Stimulated activated CD4-positive, alpha-beta T cell treated with anti-CD3 and anti-CD28 coated beads, Interleukin-2, amount 100 ng/mL, for 48 hours (primary cell): Measurements from ENCODE around the gene HPCAL1.

ENCODE experiments used
- DNase-seq, 2 donors: peaks; one replicate each; pipeline ENCODE4 v3.0.0-alpha.2; 2020

Gene HPCAL1

DNA sequence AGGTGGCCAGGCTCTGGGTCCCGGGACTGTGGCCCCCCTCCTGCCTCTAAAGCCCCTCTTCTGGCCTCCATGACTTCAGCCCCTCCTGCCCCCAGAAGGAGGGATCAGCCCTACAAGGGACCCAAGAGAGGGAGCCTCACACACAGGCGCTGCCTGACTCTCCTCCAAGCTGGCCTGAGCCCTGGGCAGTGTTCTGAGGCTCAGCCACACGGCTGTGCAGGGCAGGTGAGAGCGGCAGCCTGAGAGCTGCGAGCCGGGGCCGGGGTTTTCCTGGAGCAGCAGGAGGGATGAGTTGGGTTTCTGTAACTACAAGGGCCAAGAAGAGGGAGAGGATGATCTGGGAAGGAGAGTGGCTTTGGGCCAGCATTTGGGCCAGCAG is 70.1 kb downstream of the HPCAL1 start:
- no peak for DNase-seq

DNA sequence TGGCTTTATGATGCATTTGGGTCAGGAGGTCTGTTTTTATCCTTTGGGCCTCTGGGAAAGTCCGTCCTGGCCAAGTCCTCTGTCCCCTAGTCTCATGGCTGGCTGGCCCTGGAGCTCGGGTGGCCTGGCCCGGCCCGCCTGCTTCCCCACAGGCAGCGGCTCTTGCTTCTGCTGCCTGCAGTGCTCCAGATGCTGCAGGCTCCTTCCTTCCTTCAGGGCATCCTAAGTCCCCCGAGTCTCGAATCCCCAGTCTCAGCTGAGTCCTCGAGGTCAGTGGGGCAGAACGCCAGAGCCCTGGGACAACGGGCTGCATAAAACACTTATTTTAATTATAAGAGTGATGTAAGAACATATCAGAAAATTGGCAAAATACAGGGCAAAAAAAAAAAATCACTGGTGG is 71.2 kb downstream of the HPCAL1 start:
- DNase-seq = no peak

DNA sequence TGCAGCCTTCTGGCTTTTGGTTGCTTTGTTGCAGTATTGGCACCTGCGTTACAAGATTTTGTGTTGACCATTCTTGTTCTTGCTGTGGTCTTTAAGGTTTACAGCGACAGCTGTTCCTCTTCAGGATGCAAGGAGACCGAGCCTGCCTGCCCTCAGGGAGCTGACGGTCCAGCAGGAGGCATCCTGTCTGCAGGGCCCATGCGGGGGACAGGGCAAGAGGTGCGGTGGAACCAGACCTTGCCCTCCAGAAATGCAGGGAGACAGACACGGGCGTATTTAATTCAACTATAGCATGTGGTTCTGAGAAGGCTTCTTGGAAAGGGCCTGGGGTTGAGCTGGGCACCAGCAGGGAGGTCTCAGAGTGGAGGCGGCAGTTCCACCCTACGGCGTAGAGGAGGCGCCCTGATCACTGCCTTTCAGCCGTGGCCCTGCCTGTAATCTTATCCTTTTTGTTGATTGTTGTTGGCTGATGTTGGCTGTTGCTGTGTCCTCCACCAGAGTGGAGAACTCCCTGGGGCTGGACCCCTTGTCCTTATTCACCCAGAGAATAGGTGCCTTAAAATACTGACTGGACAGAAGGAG is 71.7 kb downstream of the HPCAL1 start:
- no peak for DNase-seq

DNA sequence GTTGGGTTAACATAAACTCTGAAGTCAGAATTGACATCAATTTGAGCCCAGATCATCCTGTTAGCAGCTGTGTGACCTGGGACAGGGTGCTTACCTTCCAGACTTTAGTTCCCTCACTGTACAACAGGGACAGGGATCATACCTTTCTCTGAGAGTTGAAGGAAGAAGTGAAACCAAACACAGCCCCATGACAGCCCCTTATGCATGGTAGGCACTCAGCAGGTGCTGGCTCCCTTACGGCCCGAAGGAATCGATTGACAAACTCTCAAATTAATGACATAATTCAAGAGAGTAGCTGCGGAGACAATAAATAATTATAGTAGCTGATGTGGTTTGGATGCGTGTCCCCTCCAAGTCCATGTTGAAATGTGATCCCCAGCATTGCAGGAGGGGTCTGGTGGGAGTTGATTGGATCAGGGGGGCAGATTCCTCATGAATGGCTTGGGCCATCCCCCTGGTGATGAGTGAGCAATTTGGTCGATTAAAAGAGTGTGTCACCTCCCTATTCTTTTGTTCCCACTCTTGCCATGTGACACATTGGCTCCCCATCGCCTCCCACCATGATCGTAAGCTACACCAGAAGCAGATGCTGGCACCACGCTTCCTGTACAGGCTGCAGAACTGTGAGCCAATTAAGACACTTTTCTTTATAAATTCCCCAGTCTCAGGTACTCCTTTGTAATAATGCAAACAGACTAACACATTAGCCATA is 73.0 kb downstream of the HPCAL1 start:
- no peak for DNase-seq

DNA sequence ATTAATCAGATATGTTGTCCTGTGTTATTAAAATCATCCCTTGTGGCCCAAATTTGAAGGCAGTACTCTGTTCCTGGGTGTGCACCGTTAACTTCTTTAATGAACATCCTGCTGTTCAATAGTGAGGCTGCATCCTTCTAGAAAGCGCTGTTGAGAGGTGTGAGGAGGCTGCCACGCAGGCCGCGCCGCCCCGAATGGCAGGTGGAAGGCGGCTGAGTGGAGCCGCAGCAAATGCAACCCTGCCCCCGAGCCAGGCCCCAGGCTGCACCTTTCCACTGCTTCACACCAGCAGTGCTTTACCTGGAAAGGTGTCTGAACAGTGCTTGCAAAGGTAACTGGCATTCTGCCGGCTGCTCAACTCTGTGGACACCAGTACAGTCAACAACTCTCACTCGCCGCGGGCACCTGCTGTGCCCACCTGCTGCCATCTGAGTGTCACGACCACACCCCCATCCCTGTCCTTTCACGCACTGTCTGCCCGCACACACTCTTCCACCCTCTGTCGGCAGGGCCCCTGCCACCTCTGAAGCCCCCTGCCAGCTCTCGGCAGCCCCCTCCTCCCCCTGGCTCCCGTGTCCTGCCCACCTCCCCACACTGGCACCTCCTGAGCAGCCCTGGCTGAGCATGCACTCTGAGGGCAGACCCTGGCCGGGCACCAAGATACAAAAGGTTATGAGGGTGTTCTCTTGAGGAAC is 74.5 kb downstream of the HPCAL1 start:
- DNase-seq = no peak

DNA sequence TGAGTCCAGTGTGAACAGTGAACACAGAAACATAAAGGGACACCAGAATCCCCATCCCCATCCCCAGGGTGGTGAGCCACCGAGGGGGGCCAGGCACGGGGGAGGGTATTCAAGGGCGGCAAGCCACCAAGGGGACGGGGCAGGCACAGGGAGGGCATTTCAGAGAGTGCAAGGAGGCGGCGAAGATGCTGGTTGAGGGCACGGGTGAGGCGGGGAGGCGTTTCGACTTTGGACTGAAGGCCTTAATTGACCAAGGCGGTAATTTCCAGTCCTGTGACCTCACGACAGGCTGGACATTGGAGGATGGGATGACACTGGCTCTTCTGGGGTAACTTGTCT is 75.0 kb downstream of the HPCAL1 start:
- no peak for DNase-seq

DNA sequence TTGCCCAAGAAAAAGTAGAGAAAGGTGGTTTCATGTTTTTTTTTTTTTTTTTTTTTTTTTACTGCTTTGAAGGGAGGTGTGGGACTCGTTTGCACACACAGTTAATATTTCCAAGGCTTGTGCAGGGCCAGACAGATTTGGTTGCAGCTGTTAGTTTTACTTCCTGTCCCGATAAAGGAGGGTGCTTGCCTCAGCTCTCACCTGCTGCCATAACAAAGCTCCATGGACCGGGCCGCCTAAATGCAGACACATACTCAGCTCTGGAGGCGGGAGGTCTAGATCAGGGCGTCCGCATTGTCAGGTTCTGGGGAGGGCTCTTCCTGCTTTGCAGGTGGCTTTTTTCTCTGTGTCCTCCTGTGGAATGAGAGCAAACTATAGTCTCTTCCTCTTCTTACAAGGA is 75.5 kb downstream of the HPCAL1 start:
- peak in 1 of 2 donors; percentile 12 for DNase-seq

DNA sequence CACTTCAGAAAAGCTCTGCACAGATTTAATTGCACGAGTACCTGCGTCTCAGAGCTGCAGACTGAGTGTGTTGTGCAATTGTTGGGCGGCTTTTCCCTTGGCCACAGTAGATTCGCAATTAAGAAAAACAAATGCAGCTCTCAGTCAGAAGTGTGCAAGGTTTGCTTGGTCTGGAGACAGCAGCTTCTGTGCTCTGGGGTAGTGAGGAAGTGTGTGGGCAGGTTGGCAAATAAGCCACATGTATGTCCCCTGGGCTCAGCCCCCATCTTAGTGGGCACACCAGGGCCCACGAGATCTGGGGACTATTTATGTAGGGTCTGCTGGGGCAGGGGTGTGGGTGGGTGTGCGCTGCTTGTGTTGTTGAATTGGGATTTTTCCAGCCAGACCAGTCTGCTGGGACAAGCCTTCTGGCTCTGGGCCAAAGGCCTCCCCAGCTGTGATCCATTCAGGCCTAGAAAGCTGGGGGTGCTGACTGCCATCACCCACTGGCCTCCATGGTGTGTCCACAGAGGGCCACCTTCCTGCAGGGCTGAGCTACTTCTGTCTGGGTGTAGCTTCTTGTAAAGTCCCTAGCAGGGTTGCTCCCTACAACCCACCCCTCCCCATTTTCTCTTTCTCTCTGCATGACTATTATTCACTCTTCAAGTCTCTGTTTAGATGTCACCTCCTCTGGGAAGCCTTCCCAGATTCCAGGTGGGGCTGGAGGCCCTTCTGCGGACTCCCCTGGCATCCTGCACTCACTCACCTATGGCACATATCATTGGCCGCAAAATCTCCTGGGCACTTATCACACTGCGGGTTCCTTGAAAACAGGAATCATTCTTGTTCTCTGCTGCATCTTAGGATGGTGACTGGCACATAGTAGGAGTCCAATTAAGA is 77.6 kb downstream of the HPCAL1 start:
- no peak for DNase-seq

DNA sequence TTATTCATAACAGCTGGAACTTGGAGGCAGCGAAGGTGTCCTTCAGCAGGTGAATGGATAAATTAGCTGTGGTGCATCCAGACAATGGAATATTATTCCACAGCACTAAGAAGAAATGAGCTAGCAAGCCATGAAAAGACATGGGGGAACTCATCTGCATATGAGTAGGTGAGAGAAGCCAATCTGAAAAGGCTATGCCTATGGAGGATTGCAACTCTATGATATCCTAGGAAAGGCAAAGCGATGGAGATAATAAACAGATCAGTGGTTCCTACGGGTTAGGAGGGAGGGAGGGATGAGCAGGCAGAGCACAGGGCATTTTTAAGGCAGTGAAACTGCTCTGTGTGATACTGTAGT is 79.3 kb downstream of the HPCAL1 start:
- DNase-seq = no peak

DNA sequence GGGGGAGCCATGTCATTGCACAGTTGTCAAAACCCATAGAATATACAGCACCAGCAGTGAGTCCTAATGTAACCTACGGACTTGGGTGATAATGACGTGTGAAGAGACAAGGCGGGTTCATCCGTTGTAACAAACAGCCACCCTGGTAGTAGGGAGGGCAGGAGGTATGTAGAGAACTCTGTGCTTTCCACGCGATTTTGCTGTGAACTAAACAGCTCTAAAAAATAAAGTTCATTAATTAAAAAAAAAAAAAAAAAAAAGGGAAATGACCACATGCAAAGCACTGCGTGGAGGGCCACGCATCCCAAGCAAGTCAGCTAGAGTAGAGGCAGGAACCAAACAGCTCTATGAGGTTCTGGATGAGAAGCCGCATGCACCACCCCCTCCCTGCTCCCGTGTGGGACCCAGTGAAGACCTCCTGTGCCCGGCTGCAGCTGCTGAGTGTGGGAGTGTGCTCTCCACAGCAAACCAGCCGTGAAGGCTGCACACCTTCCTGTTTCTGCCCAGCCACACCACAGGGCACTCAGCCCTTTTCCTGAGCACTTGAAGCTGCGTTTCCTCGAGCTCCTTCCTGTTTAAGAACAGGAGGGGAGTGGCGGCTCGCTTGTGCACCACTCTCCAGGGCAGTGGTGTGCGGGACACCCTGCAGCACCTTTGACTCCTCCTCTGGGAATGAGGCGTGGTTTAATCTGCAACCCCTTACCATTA is 79.8 kb downstream of the HPCAL1 start:
- DNase-seq = no peak

DNA sequence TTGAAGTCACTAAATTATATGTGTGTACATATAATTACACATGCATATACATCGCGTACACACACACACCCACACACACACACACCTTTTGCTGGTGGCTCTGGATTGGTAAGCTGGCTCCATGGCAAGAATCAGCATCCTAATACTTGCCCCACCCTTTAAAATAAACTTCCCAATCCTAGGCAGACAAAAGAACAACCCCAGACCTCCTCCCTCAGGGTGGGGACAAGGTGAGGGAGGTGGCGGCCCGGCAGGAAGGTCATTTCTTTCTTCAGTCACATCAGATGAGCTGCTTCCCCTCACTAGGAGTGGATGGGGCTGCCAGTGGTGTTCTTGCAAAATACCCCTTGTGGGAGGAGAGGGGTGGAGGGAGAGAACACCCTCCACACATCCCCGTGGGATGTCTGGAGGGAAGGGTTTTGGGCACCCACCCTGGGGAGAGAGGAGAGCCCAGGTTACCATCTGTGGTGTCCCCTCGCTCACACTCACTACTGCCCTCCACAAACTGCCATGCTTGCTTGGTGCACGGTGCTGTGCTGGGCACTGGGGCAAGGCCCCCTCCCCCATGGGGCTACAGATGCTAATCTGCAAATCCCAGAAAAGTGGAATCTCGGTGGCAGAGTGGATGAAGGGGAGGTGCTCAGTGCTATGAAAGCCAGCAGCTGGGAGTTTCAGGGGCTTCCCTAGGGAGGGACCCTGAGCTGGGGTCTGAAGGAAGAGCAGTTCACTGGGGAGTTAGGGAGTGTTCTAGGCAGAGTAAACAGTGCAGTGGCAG is 81.4 kb downstream of the HPCAL1 start:
- no peak for DNase-seq

DNA sequence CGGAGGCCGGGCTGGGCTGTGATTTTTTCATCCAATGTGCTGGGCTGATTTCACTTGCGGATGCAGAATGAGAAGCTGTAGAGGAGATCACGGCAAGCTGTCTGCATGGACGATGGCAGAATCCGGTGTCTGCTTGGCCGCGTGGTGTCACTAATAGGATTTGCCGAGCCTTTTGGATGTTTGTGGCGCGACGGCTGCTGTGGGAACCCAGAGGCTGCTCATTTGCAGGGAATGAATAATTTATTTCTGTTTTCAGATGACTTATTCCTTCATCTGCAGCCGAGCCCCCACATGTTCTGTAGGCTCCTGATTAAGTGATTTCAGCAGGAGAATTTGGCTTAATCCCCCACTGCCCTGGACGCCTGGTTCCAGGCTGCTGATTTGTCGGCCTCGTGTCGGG is 82.8 kb downstream of the HPCAL1 start:
- DNase-seq = no peak

DNA sequence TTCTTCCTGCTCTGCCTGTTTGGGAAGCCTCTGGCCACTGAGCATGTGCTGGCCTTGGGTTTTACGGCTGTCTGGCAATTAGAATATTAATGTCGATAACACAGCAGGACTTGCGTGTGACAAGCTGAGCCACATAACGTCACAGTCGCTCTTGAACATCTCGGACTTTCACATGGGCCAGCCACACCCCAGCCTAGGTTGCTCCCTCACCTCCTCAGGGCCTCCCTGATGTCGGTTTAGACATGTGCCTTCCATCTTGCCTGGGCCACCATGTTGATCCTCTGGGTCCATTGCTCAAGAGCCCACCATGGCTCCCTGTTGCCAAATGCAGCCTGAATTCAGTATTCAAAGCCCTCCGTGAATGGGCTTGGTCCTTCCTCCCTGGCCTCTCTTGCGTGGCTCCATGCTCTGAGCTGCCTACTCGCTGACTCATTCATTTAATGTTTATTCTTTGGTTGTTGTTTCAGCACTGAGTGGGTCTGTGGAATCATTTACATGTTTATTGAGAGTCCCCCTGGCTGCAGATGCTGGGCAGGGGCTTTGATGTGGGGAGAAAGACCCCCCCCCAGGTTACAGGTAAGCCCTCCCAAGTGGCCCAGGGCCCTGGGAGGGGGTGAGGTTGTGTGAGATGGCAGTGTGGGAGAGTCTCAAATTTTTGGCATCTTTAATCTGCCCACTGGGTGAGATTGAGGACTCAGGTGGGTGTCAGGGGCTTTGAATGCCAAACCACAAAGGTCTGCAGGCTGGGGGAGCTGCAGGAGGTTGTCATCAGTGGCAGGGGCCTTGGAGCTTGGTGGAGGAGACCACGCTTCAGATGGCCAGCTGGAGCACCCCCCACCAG is 83.4 kb downstream of the HPCAL1 start:
- DNase-seq = no peak

DNA sequence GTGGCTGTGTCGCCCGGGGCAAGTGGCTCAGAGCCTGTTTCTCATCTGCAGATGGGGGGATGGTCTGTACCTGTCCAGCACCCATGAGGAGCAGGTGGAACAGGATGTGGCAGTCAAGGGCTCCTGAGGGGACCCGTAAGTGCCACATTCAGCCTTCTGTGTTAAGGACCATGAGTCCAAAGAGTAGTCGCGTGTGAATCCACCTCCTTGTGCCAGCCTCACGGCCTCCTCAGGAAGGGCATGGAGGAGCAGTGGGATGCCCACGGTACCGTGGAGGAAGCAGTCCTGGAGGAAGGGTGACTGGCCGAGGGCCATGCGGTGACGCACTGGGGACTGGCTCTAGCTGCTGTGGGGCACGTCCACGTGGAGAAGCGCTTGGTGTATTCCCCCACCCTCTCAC is 84.3 kb downstream of the HPCAL1 start:
- no peak for DNase-seq

DNA sequence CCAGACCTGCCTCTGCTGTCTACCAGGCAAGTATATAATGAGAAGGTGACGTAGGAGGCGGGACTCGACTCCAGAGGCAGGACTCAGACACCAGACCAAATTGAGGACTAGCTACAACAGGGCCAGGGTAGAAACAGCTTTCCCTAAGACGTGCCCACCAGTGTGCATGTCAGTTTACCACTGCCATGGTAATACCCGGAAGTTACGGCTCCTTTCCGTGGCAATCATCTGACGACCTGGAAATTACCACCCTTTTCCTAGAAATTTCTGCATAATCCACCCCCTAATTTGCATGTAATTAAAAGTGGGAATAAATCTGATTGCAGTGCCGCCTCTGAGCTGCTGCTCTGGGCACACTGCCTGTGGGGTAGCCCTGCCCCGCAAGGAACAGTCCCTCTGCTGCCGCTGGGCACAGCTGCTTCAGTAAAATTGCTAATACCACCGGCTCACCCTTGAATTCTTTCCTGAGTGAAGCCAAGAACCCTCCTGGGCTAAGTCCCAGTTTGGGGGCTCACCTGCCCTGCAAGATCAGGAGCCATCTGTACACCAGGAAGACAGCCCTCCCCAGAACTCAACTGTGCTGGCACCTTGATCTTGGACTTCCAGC is 86.4 kb downstream of the HPCAL1 start:
- DNase-seq = no peak

DNA sequence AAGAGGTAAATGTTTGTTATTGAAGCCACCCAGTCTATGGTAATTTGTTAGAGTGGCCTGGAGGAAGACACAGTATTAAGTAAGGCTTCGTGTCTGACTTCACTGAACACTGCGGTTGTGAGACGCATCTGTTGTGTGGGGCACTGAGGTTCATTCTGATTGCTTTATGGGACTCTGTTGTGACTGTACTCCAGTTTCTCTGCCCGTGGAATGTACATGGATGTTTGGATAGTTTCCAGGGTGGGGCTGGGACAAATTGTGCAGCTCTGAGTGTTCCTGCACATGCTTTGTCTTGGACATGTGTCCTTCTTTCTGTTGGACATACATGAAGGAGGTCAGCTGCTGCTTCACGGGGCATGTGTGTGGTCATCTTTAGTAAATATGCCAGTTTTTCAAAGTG is 86.9 kb downstream of the HPCAL1 start:
- no peak for DNase-seq

DNA sequence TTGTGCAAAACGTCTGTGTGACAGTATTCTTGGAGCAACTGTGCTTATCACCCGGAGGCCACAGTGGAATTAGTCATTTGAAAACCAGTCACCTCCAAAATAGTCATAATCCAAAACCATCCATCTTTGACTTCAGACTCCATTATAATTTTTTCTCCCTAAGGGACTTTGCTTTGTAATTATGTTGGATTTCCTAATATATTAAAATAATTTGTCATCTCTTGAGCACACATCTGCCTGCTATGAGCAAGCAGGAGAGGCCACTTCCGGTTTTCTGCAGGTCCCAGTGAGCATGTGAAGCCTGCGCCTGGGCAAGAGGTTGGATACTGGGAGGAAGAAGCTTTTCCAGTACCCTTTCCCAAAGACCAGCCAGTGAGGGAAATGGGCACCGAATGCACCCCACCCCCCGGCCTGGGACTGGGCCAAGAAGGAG is 87.7 kb downstream of the HPCAL1 start:
- DNase-seq = no peak

DNA sequence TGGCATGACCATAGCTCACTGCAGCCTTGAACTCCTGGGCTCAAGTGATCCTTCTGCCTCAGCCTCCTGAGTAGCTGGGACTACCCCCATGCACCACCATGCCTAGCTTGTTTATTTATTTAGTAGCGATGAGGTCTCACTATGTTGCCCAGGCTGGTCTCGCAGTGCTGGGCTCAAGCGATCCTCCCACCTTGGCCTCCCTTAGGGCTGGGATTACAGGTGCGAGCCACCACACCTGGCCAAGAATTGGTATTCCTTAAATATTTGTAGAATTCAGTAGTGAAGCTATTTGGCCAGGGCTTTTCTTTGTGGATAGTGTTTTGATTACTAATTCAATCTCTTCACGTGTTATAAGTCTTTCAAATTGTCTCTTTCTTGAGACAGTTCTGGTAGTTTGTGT is 89.4 kb downstream of the HPCAL1 start:
- DNase-seq = no peak

DNA sequence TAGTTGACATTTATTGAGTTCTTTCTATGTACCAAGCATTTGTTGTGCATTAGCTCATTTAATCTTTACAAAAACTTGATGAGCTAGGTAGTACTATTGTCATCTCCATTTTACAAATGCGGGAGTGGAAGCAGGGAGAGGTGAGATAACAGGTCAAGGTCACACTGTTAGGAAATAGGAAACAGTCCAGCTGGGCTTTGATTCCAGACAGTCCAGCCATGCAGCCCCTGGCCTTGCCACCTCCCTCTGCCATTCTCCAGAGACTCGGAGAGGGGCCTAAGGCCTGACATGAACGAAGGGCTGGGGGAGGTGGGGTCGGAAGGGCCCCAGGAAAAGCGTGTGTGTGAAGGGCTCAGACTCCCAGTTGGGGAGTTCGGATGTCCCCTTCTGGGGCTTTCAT is 89.8 kb downstream of the HPCAL1 start:
- DNase-seq = no peak

DNA sequence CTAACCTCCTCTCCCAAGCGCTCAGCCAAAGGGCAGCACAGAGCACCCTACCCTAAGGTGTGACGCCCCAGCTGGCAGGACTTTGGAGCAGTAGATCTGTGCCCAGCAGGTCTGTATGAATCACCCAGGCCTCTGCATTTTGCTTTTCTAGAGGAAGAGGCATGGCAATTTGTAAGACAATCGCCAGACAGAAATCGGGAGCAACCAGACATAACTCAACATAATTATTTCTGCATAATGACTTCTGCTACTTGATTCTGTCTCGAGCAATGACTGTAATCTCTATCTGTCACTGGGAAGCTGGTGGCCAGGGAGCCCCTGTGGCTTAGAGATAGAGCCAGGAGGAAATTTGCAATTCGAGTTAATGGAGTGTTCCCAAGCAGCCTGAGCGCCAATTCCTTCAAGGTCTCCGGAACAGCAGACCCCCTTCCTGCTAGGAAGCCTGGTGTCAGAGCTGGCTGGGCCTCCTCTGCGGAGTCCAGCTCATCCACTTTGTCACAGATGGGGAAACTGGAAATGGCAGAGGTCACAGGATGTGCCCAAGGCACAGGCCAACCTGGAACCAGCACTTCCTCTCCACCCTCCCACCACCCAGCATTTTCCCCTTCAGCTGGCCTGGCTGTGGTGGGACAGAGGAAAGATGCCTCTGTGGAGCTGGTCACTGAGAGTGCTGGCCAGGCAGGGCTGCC is 90.4 kb downstream of the HPCAL1 start:
- DNase-seq = no peak
